ENCODE results near the gene SPSB4.

DNA sequence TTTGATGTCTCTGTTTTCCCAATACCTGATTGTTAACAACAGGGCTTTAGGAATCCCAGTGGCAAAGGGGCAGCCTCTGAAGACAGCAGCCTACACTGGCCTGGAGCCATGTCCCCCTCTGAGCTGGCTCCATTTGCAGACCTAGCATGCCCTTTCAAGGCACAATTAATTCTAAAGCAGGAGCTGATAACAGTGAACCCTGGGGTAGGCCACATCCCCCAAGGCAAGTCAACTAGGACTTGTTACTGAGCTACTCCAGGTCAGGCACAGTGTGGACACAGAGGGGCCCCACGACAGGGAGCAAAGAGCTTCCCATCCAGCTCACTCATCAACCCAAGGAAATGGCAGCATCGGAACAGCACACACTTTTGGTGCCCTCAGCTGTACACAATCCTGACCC, 51.9 kb downstream of the SPSB4 start:
- TF ChIP-seq EP300 (IDR thresholded peaks at IDR 0.05), result no peak
- TF ChIP-seq CTCF (IDR thresholded peaks at IDR 0.05), result no peak

Data from ovary (tissue), 3 donors.